Liver (tissue), 9 donors: ENCODE measurements around the gene SNX14. TPM values are rescaled to one million over a fixed set of nuclear protein-coding genes. Genes with fewer than 3 reads are reported as not detected.

ENCODE experiments used
- DNase-seq: peaks from one replicate; pipeline ENCODE4 v3.0.0-alpha.2; 2017; ENCODE audit warnings: low spot score
- H3K27ac ChIP-seq, 2 donors: one replicate each; pipeline ENCODE4 v1.7.0; 2013; ENCODE audit warnings: inconsistent platforms in 2 of 2, low read length in 2 of 2, control low read depth in 1 of 2, low read depth in 1 of 2, mild to moderate bottlenecking in 1 of 2
- H3K27me3 ChIP-seq, 4 donors: one replicate each; pipeline versions ENCODE4 v1.6.1 to v1.7.0; 2013; ENCODE audit warnings: low read length in 3 of 4, inconsistent platforms in 1 of 4, mild to moderate bottlenecking in 1 of 4, moderate library complexity in 1 of 4; ENCODE audit not compliant: control insufficient read depth in 4 of 4, insufficient read depth in 4 of 4
- H3K36me3 ChIP-seq, 4 donors: one replicate each; pipeline versions ENCODE4 v1.6.1 to v1.7.0; 2013; ENCODE audit warnings: low read length in 3 of 4, mild to moderate bottlenecking in 3 of 4, low read depth in 1 of 4, moderate library complexity in 1 of 4; ENCODE audit not compliant: control insufficient read depth in 4 of 4, insufficient read depth in 3 of 4
- H3K4me1 ChIP-seq, 4 donors: one replicate each; pipeline versions ENCODE4 v1.6.1 to v1.7.0; 2013; ENCODE audit warnings: low read length in 3 of 4, mild to moderate bottlenecking in 3 of 4, moderate library complexity in 1 of 4; ENCODE audit not compliant: control insufficient read depth in 4 of 4, insufficient read depth in 4 of 4
- H3K4me3 ChIP-seq, 3 donors: one replicate each; pipeline versions ENCODE4 v1.6.1 to v1.7.0; 2013; ENCODE audit warnings: low read length in 3 of 3, control low read depth in 1 of 3, low read depth in 1 of 3, mild to moderate bottlenecking in 1 of 3
- H3K9ac ChIP-seq, 2 donors: one replicate each; pipeline ENCODE4 v1.7.0; 2013; ENCODE audit warnings: low read length in 2 of 2, mild to moderate bottlenecking in 2 of 2, moderate library complexity in 2 of 2, control low read depth in 1 of 2, low read depth in 1 of 2
- H3K9me3 ChIP-seq, 4 donors: one replicate each; pipeline versions ENCODE4 v1.6.1 to v1.7.0; 2013; ENCODE audit warnings: low read length in 3 of 4; ENCODE audit not compliant: control insufficient read depth in 4 of 4
- EGR1 ChIP-seq, 2 donors: IDR thresholded peaks; 2 replicates each; pipeline ENCODE4 v1.6.1; 2016 to 2018; ENCODE audit warnings: antibody characterized with exemption in 2 of 2, low read depth in 2 of 2
- FOXA1 ChIP-seq: IDR thresholded peaks from 2 replicates; pipeline ENCODE4 v1.6.1; 2016; ENCODE audit warnings: antibody characterized with exemption
- FOXA2 ChIP-seq: IDR thresholded peaks from 2 replicates; pipeline ENCODE4 v1.6.1; 2016; ENCODE audit warnings: antibody characterized with exemption
- GABPA ChIP-seq, 2 donors: IDR thresholded peaks in 1 of 2; conservative IDR thresholded peaks in 1 of 2; 2 replicates each; pipeline ENCODE4 v1.6.1; 2016; ENCODE audit warnings: antibody characterized with exemption in 2 of 2, mild to moderate bottlenecking in 1 of 2, moderate library complexity in 1 of 2
- HNF4A ChIP-seq, 2 donors: conservative IDR thresholded peaks; 2 replicates each; pipeline ENCODE4 v1.6.1; 2016; ENCODE audit warnings: antibody characterized with exemption in 2 of 2, mild to moderate bottlenecking in 2 of 2
- NR2F2 ChIP-seq: IDR thresholded peaks from 2 replicates; pipeline ENCODE4 v1.6.1; 2016; ENCODE audit warnings: antibody characterized with exemption
- RXRA ChIP-seq, 2 donors: IDR thresholded peaks; 2 replicates each; pipeline ENCODE4 v1.6.1; 2017 to 2018; ENCODE audit warnings: antibody characterized with exemption in 2 of 2, mild to moderate bottlenecking in 1 of 2
- SP1 ChIP-seq: IDR thresholded peaks from 2 replicates; pipeline ENCODE4 v1.6.1; 2018; ENCODE audit warnings: antibody characterized with exemption, mild to moderate bottlenecking
- YY1 ChIP-seq: IDR thresholded peaks from 2 replicates; pipeline ENCODE4 v1.6.1; 2016; ENCODE audit warnings: antibody characterized with exemption, mild to moderate bottlenecking
- WGBS: extraction: QIAGEN DNeasy Blood & Tissue Kit; methylation state at CpG from one replicate; pipeline ENCODE4 v1.1.7; 2013; 5-methylcytosine and 5-hydroxymethylcytosine counted together
- polyA plus RNA-seq, 2 donors: library from polyadenylated mRNA; stranded (reverse) in 1 of 2; unstranded in 1 of 2; fragments of 200-250 nt in 1 of 2; fragments of >200 nt in 1 of 2; fragmentation: Nextera tagmentation in 1 of 2; extraction: Ambion mirVana in 1 of 2; gene quantifications; one replicate each; pipeline versions ENCODE4 v1.2.1 to v1.2.3, GENCODE V29; 2013 to 2015
- total RNA-seq, 2 donors: library from RNA; depleted of rRNA; stranded (reverse); fragments of >200 nt; gene quantifications; one replicate each; pipeline ENCODE4 v1.2.3, GENCODE V29; 2014
- TF ChIP-seq, protein P1 (sequence below): IDR thresholded peaks from 2 replicates; pipeline ENCODE4 v1.6.1; 2016; ENCODE audit warnings: antibody characterized with exemption
- TF ChIP-seq, protein P2 (sequence below): IDR thresholded peaks from 2 replicates; pipeline ENCODE4 v1.6.1; 2016; ENCODE audit warnings: antibody characterized with exemption
- donor health status: healthy.
- donor health status: healthy.
- donor health status: healthy.
- donor health status: healthy.
- donor health status: healthy.

SNX14 gene
- total and polyA plus RNA-seq, 4 donors = 30.5 to 79.1 (median 52.7) TPM

DNA sequence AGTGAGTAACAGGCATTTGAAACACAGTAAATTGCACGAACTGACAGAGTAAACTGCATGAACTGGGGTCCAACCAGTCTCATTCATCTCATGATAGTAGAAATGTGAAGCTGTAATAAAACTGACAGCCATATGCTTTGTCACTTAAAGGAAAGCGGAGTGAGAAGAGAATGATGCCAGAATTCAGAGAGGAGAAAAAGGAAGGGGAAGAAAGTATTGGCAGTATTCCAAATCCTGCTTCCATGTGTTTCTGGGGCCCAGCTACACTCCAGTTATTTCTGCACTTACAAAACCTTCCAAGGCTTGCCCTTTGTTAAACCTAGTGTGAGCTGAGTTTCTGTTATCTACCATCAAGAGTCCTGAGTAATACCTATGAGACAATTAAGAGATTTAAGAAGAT is 17.2 kb downstream of the SNX14 start:
- WGBS = 78% methylated on average over 2 of the region's 2 CpGs
- Histone ChIP-seq H3K4me3 (no peak overlapping the region), H3K9ac (no peak overlapping the region), H3K36me3 (peaks cover 0 to 2% (median 0%) of the 10 kb centered on the region in 4 donors), H3K27me3 (no peaks in the 10 kb centered on the region), H3K4me1 (peaks cover 14 to 60% (median 32%) of the 10 kb centered on the region in 4 donors), H3K9me3 (no peaks in the 10 kb centered on the region), H3K27ac (no peak overlapping the region)
- no peak for DNase-seq
- no peak for TF ChIP-seq RXRA (IDR thresholded peaks at IDR 0.05)
- TF ChIP-seq FOXA1 = no peak
- TF ChIP-seq, protein P1, sequence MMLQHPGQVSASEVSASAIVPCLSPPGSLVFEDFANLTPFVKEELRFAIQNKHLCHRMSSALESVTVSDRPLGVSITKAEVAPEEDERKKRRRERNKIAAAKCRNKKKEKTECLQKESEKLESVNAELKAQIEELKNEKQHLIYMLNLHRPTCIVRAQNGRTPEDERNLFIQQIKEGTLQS = no peak

DNA sequence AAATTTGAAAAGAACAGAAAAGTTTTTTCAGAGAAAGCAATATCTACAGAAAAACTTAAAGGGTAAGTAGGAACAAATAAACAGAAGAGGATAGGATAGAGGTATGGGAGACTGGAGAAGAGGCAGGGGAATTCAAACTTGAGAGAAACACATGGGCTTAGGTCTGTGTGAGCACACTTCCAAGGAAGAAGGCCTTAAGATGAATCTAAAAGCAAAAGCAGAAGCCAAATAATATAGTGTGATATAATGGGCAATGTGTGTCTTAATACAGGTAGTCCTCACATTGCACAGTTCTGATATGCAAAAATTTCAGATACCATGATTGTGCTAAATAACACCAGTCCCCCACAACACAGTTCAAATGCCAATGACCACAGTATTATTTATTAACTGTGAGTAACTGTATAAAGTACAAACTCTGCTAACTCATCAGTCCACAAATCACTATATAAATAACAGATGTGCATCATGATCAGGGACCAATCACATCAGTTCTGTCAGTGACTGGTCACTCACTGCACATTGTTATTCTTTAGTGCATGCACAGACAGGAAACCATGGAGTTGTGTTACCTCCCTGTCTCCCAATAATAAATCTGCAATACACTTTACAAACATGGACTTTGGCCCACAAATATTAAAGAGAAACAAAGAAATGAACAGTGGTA is 18.6 kb downstream of the SNX14 start:
- Histone ChIP-seq H3K4me1 (peaks cover 3 to 48% (median 25%) of the 10 kb centered on the region in 4 donors), H3K9me3 (no peaks in the 10 kb centered on the region), H3K9ac (no peak overlapping the region), H3K4me3 (no peak overlapping the region), H3K27ac (peak overlapping the region in 1 of 2 donors; percentile 10), H3K36me3 (peaks cover 0 to 4% (median 0%) of the 10 kb centered on the region in 4 donors), H3K27me3 (no peaks in the 10 kb centered on the region)
- TF ChIP-seq SP1 (peak; percentile 57), FOXA2 (no peak), HNF4A (conservative IDR thresholded peaks at IDR 0.05) (peak; percentile 52 to 57), NR2F2 (no peak), RXRA (IDR thresholded peaks at IDR 0.05) (peak; percentile 35 to 57), FOXA1 (no peak), GABPA (IDR thresholded peaks at IDR 0.05 in 1 of 2, conservative IDR thresholded peaks at IDR 0.05 in 1 of 2) (no peak)
- TF ChIP-seq, protein P1 = no peak
- TF ChIP-seq, protein P2, sequence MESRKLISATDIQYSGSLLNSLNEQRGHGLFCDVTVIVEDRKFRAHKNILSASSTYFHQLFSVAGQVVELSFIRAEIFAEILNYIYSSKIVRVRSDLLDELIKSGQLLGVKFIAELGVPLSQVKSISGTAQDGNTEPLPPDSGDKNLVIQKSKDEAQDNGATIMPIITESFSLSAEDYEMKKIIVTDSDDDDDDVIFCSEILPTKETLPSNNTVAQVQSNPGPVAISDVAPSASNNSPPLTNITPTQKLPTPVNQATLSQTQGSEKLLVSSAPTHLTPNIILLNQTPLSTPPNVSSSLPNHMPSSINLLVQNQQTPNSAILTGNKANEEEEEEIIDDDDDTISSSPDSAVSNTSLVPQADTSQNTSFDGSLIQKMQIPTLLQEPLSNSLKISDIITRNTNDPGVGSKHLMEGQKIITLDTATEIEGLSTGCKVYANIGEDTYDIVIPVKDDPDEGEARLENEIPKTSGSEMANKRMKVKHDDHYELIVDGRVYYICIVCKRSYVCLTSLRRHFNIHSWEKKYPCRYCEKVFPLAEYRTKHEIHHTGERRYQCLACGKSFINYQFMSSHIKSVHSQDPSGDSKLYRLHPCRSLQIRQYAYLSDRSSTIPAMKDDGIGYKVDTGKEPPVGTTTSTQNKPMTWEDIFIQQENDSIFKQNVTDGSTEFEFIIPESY = no peak
- no peak for DNase-seq

DNA sequence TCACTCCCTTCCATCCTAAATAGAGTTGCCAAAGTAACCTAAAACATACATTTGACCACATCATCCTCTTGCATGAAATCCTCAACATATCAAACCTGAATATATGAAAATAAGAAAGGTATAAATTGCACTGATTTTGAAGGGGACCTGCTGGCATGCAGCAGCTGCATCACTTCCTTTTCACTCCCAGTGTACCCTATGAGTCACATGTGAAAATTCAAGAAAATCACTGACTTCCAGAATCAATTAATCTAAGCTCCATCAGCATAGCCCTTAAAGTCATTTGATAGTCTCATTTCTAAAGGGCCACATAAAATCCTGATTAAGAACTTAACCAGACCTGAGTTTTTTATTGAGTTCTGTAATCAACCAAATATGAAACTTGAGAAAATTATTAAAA is 24.3 kb downstream of the SNX14 start:
- TF ChIP-seq NR2F2 (no peak), FOXA2 (no peak), EGR1 (IDR thresholded peaks at IDR 0.05; ENCODE audit: low read depth in 2 of 2) (no peak), YY1 (no peak), RXRA (IDR thresholded peaks at IDR 0.05) (no peak)
- Histone ChIP-seq H3K36me3 (peaks cover 0 to 5% (median 3%) of the 10 kb centered on the region in 4 donors), H3K9me3 (no peaks in the 10 kb centered on the region), H3K4me1 (peaks cover 0 to 8% (median 0%) of the 10 kb centered on the region in 4 donors), H3K9ac (no peak overlapping the region), H3K27me3 (no peaks in the 10 kb centered on the region), H3K4me3 (no peak overlapping the region), H3K27ac (no peak overlapping the region)
- DNase-seq = no peak
